GM19452 (cell line): ENCODE results near the gene DEGS2.
"Not testable (repeated sequence)": the region's sequence is repeated elsewhere in the genome, so short reads cannot be mapped to it uniquely, and the experiment has no call there.

Experiments used
- ATAC-seq: cut with Tn5 transposase; IDR thresholded peaks from one replicate; pipeline ENCODE4 v1.9.1; 2021; ENCODE audit not compliant: unreplicated experiment

The DEGS2 gene

GRCh38 chr14:100180671-100181070 lies 21.2 kb upstream of the DEGS2 start:
- not testable (repeated sequence) for ATAC-seq

- no peak for ATAC-seq
Measured at GRCh38 chr14:100178691-100179090, 19.2 kb upstream of the DEGS2 start.

GRCh38 chr14:100176811-100177327 lies 17.4 kb upstream of the DEGS2 start:
- no peak for ATAC-seq

- no peak for ATAC-seq
Measured at GRCh38 chr14:100173353-100173752, 13.9 kb upstream of the DEGS2 start.

- ATAC-seq, result no peak
Measured at GRCh38 chr14:100172811-100173210, 13.4 kb upstream of the DEGS2 start.

- ATAC-seq, result no peak
Measured at GRCh38 chr14:100170880-100171279, 11.4 kb upstream of the DEGS2 start.

- ATAC-seq, result no peak
Measured at GRCh38 chr14:100168506-100168905, 9.1 kb upstream of the DEGS2 start.

- no peak for ATAC-seq
Measured at GRCh38 chr14:100165831-100166440, 6.5 kb upstream of the DEGS2 start.

GRCh38 chr14:100165376-100165775 lies 5.9 kb upstream of the DEGS2 start:
- no peak for ATAC-seq

- no peak for ATAC-seq
Measured at GRCh38 chr14:100160534-100160916, 1.1 kb upstream of the DEGS2 start.

GRCh38 chr14:100159865-100160533 lies 554 bp upstream of the DEGS2 start:
- ATAC-seq, result peak; percentile 8

GRCh38 chr14:100158566-100159093 lies 815 bp downstream of the DEGS2 start:
- ATAC-seq, result no peak

GRCh38 chr14:100157548-100158232 lies 1.8 kb downstream of the DEGS2 start:
- ATAC-seq, result peak; percentile 38

GRCh38 chr14:100156776-100157175 lies 2.7 kb downstream of the DEGS2 start:
- no peak for ATAC-seq

GRCh38 chr14:100155756-100156616 lies 3.5 kb downstream of the DEGS2 start:
- ATAC-seq, result no peak

- ATAC-seq, result no peak
Measured at GRCh38 chr14:100155049-100155621, 4.3 kb downstream of the DEGS2 start.

- no peak for ATAC-seq
Measured at GRCh38 chr14:100153560-100153959, 5.9 kb downstream of the DEGS2 start.

- ATAC-seq, result no peak
Measured at GRCh38 chr14:100152091-100152490, 7.4 kb downstream of the DEGS2 start.

GRCh38 chr14:100150932-100151587 lies 8.4 kb downstream of the DEGS2 start:
- no peak for ATAC-seq
